Measurements from ENCODE around the gene EXOC4.

Gene EXOC4

DNA sequence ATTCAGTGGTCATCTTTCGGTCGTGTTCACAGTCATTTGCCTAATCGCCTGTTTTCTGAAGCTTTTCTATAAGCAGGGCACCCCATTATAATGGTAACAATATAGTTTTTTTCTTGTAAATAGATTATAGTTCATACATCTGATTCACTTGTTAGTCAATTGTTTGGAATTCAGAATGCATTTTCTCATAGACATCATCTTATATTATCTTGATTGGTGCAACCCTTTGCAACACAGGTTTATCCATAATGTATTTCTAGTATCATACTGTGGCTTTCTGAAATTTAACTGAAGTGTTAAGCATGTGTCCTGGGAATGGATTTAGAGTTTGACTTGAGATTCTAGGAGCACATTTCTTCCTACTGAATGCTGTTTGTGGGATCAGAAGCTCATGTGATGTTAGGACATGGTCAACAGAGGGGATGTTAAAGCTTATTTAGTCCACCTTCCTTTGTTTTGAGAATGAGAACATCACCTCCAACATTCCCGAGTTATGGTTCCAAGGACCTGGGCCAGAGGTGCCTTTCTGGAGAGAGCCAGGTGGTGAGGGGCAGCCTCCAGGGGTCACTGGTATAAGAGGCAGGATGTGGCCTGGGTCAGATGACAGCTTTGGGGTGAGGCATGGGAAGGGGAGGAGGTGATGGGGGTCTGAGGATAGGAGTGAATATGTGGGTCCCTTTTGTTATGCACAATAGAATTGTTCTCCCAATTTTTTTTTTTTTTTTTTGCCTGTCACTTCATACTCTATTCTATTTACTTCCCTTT is 415.6 kb downstream of the EXOC4 start:
- Histone ChIP-seq H3K27me3 (ENCODE audit: insufficient read depth, low read length, poor library complexity, severe bottlenecking) (no peaks in the 10 kb centered on the region), H3K9me2 (replicated peaks; ENCODE audit: low read depth, low read length) (no peaks in the 10 kb centered on the region), H3K4me3 (ENCODE audit: low read length, poor library complexity, severe bottlenecking) (no peak overlapping the region), H3K9ac (ENCODE audit: low read depth, low read length, poor library complexity, severe bottlenecking) (no peak overlapping the region), H3K79me2 (ENCODE audit: insufficient read depth, low read length) (no peaks in the 10 kb centered on the region), H3K4me2 (ENCODE audit: low read depth, low read length, poor library complexity, severe bottlenecking) (no peak overlapping the region), H2AFZ (ENCODE audit: low read length) (no peak overlapping the region), H3F3A (ENCODE audit: low read depth) (0 out of 2 replicates have a peak, but pooled peaks cover 2% of the 10 kb centered on the region), H3K36me3 (ENCODE audit: insufficient read depth, low read length) (no peaks in the 10 kb centered on the region), H3K9me3 (ENCODE audit: insufficient read depth, low read depth, low read length) (no peaks in the 10 kb centered on the region), H3K4me1 (ENCODE audit: insufficient read depth, low read length, poor library complexity, severe bottlenecking) (peaks cover 40% of the 10 kb centered on the region), H4K20me1 (ENCODE audit: insufficient read depth, low read length, poor library complexity, severe bottlenecking) (no peaks in the 10 kb centered on the region)
- TF ChIP-seq, protein P1, sequence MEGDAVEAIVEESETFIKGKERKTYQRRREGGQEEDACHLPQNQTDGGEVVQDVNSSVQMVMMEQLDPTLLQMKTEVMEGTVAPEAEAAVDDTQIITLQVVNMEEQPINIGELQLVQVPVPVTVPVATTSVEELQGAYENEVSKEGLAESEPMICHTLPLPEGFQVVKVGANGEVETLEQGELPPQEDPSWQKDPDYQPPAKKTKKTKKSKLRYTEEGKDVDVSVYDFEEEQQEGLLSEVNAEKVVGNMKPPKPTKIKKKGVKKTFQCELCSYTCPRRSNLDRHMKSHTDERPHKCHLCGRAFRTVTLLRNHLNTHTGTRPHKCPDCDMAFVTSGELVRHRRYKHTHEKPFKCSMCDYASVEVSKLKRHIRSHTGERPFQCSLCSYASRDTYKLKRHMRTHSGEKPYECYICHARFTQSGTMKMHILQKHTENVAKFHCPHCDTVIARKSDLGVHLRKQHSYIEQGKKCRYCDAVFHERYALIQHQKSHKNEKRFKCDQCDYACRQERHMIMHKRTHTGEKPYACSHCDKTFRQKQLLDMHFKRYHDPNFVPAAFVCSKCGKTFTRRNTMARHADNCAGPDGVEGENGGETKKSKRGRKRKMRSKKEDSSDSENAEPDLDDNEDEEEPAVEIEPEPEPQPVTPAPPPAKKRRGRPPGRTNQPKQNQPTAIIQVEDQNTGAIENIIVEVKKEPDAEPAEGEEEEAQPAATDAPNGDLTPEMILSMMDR (conservative IDR thresholded peaks at IDR 0.05; ENCODE audit: low read length): no peak
- no peak for TF ChIP-seq EZH2phosphoT487 (IDR thresholded peaks at IDR 0.05; ENCODE audit: borderline replicate concordance)

DNA sequence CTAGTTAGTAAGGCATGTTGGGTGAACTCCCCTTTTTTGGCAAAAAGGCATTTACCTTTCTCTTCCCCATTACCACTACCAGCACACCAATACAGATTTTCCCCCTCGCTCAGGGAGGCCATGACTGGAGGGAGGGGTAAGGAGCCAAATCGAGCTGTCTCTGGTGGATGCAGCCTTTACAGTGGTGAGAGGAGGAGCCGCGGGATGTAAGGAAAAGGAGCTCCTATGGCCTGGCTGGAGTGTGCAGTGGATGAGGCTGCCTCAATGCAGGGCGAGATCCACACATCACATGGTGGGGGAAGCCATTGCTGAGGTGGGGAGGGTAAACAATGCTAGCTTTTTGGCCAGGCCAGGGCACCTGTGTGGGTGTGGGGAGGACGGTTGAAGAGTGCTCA is 416.2 kb downstream of the EXOC4 start:
- Histone ChIP-seq H3K4me3 (ENCODE audit: low read length, poor library complexity, severe bottlenecking) (no peak overlapping the region), H3K79me2 (ENCODE audit: insufficient read depth, low read length) (no peaks in the 10 kb centered on the region), H3K4me2 (ENCODE audit: low read depth, low read length, poor library complexity, severe bottlenecking) (no peak overlapping the region), H3K36me3 (ENCODE audit: insufficient read depth, low read length) (no peaks in the 10 kb centered on the region), H4K20me1 (ENCODE audit: insufficient read depth, low read length, poor library complexity, severe bottlenecking) (no peaks in the 10 kb centered on the region), H3K9ac (ENCODE audit: low read depth, low read length, poor library complexity, severe bottlenecking) (no peak overlapping the region), H3K4me1 (ENCODE audit: insufficient read depth, low read length, poor library complexity, severe bottlenecking) (peaks cover 43% of the 10 kb centered on the region), H3K27me3 (ENCODE audit: insufficient read depth, low read length, poor library complexity, severe bottlenecking) (no peaks in the 10 kb centered on the region), H2AFZ (ENCODE audit: low read length) (no peak overlapping the region), H3K9me3 (ENCODE audit: insufficient read depth, low read depth, low read length) (no peaks in the 10 kb centered on the region), H3K9me2 (replicated peaks; ENCODE audit: low read depth, low read length) (no peaks in the 10 kb centered on the region), H3F3A (ENCODE audit: low read depth) (0 out of 2 replicates have a peak, but pooled peaks cover 2% of the 10 kb centered on the region)
- TF ChIP-seq EZH2phosphoT487 (IDR thresholded peaks at IDR 0.05; ENCODE audit: borderline replicate concordance): no peak
- TF ChIP-seq, protein P1 (conservative IDR thresholded peaks at IDR 0.05; ENCODE audit: low read length): no peak

DNA sequence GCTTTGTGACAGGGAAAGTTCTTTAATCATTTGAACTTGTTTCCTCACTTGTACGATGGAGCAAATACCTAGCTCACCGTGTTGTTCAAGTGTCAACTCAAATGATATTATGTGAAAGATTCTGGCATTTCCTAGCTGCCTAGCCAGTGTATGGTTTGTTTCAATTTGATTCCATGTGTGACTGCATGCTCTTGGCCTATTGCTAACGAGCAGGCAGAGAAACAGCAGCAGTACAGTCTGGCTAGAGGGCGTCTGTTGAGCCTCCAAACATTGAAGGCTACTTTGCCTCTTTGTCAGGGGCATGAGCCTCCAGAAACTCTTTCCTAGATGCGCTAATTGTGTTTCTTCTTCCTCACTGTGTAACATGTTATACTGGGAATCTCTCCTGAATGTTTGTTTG is 417.4 kb downstream of the EXOC4 start:
- peaks cover 41% of the 10 kb centered on the region for H3K4me1 ChIP-seq (ENCODE audit: insufficient read depth, low read length, poor library complexity, severe bottlenecking)

More for the DNA sequence above, 417.4 kb downstream of the EXOC4 start:
- Histone ChIP-seq H3K36me3 (ENCODE audit: insufficient read depth, low read length) (no peaks in the 10 kb centered on the region), H3K9me2 (replicated peaks; ENCODE audit: low read depth, low read length) (no peaks in the 10 kb centered on the region), H3K27me3 (ENCODE audit: insufficient read depth, low read length, poor library complexity, severe bottlenecking) (no peaks in the 10 kb centered on the region), H4K20me1 (ENCODE audit: insufficient read depth, low read length, poor library complexity, severe bottlenecking) (no peaks in the 10 kb centered on the region), H3K4me3 (ENCODE audit: low read length, poor library complexity, severe bottlenecking) (no peak overlapping the region), H3K79me2 (ENCODE audit: insufficient read depth, low read length) (no peaks in the 10 kb centered on the region), H2AFZ (ENCODE audit: low read length) (no peak overlapping the region), H3K9ac (ENCODE audit: low read depth, low read length, poor library complexity, severe bottlenecking) (no peak overlapping the region), H3K9me3 (ENCODE audit: insufficient read depth, low read depth, low read length) (no peaks in the 10 kb centered on the region), H3K4me2 (ENCODE audit: low read depth, low read length, poor library complexity, severe bottlenecking) (no peak overlapping the region), H3F3A (ENCODE audit: low read depth) (0 out of 2 replicates have a peak, but pooled peaks cover 2% of the 10 kb centered on the region)
- no peak for TF ChIP-seq EZH2phosphoT487 (IDR thresholded peaks at IDR 0.05; ENCODE audit: borderline replicate concordance)
- TF ChIP-seq, protein P1 (conservative IDR thresholded peaks at IDR 0.05; ENCODE audit: low read length): no peak
